Activated CD8-positive, alpha-beta memory T cell treated with anti-CD3 and anti-CD28 coated beads, Interleukin-2, amount 10 ng/mL, durations not matched to agents 7 days and 5 days (primary cell): ENCODE data around the gene PARD6A. TPM values are rescaled to one million over a fixed set of nuclear protein-coding genes. Genes with fewer than 3 reads are reported as not detected.

Source experiments
- ATAC-seq: fragments of 150-1000 bp; cut with Tn5 transposase; one replicate; pipeline ENCODE4 v1.10.0; 2021; ENCODE audit warnings: moderate library complexity
- CTCF ChIA-PET: fragments of 350-600 bp; sonication (Branson Sonifier 250); formaldehyde crosslinking; loops from one replicate; lab custom pipeline; 2021; ENCODE audit warnings: antibody characterized with exemption; lab: Charles Lee
- DNase-seq: peaks from one replicate; pipeline ENCODE4 v3.0.0-alpha.2; 2020
- H3K27ac Mint-ChIP-seq: one replicate; pipeline ENCODE4 v1.8.0; 2021; ENCODE audit warnings: mild to moderate bottlenecking, mixed read lengths
- H3K27me3 Mint-ChIP-seq: one replicate; pipeline ENCODE4 v1.8.0; 2021; ENCODE audit warnings: mixed read lengths
- H3K36me3 Mint-ChIP-seq: one replicate; pipeline ENCODE4 v1.8.0; 2021; ENCODE audit warnings: mild to moderate bottlenecking, mixed read lengths
- H3K4me1 Mint-ChIP-seq: one replicate; pipeline ENCODE4 v1.8.0; 2021; ENCODE audit warnings: mixed read lengths
- H3K4me3 Mint-ChIP-seq: one replicate; pipeline ENCODE4 v1.8.0; 2021; ENCODE audit warnings: mild to moderate bottlenecking, moderate library complexity, mixed read lengths
- H3K9me3 Mint-ChIP-seq: one replicate; pipeline ENCODE4 v1.8.0; 2022; ENCODE audit warnings: low read depth, mixed read lengths
- total RNA-seq, 2 experiments: library from RNA; stranded (reverse); gene quantifications; one replicate each; pipeline ENCODE4 v1.2.3, GENCODE V29; 2021

The PARD6A gene
- total RNA-seq, 2 experiments from 2014 or later, result 15.2 to 15.5 TPM

DNA sequence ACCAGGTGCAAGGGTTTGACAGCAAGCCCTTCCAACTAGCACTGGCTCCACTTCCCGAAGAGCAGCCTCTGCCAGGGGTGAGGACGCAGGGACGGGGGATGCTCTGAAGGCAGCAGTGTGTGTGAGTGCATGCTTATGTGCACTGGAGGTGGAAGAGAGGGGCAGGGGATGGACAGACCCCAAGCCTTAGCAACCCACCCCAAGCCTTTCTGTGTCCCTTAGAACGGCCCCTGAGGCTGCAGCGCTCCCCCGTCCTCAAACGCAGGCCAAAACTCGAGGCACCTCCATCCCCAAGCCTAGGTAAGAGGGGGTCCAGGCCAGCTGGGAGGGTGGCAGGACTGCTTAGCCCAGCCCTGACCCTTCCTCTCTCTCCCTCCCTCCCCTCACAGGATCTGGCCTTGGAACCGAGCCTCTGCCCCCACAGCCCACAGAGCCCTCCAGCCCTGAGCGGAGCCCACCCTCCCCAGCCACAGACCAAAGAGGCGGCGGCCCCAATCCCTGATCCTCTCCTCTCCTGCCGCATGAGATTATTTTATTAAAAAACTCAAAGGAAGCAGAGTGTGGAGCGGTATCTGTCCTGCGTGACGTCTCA, 3.6 kb upstream of the PARD6A start:
- CTCF ChIA-PET, result interaction anchor here (0.7 to 17.7 kb wide), 6 partner anchors 10 to 136 kb away, joined by 3 to 199 read pairs (median 11); partner anchors contain the start of gene CARMIL2
- H3K9me3 Mint-ChIP-seq, result no peaks in the 10 kb centered on the region
- no peak overlapping the region for H3K4me3 Mint-ChIP-seq
- peaks cover 17% of the 10 kb centered on the region for H3K36me3 Mint-ChIP-seq
- H3K4me1 Mint-ChIP-seq, result peaks cover 19% of the 10 kb centered on the region
- H3K27ac Mint-ChIP-seq, result no peak overlapping the region
- no peak for DNase-seq
- no peaks in the 10 kb centered on the region for H3K27me3 Mint-ChIP-seq
- no peak for ATAC-seq

DNA sequence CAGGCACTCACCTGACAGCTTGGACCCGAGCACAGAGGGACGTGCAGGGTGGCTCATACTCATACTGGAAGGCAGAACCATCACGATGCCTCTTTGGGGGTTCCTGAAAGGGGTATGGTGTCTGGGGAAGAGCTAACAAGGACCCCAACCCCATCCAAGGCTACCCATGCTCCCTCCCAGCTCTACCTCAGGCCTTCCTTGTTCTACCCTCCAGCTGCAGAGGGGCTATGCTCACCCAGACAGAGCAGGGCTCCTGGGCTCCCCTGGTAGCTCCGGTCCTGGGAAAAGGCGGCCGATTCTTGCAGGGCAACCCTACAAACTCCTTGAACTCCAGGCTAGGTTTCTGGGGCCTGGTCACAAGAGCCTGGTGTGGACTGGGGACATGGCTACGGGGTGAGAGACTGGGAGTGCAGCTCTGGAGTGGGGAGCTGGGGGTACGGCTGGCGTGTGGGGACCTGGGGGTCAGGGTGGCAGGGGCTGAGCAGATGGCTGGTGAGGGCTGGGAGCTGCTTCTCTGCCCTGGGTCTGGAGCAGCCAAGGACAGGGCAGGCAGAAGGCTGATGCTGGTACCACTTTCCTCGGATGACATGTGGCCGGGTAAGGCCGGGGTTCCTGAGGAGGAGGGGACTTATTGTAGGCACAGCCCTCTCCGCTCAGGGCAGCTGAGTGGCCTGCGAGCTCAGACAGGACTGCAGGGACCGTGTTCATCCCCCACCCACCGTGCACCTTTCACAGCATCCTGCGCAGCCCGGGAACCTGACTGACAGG, 2.8 kb upstream of the PARD6A start:
- DNase-seq, result no peak
- no peaks in the 10 kb centered on the region for H3K9me3 Mint-ChIP-seq
- no peak overlapping the region for H3K4me3 Mint-ChIP-seq
- peaks cover 14% of the 10 kb centered on the region for H3K36me3 Mint-ChIP-seq
- H3K27ac Mint-ChIP-seq, result peak overlapping the region; percentile 5
- CTCF ChIA-PET, result interaction anchor here (1.0 to 17.7 kb wide), 6 partner anchors 10 to 176 kb away, joined by 3 to 199 read pairs (median 13); partner anchors contain the start of genes ATP6V0D1 and CARMIL2
- peaks cover 19% of the 10 kb centered on the region for H3K4me1 Mint-ChIP-seq
- no peaks in the 10 kb centered on the region for H3K27me3 Mint-ChIP-seq
- no peak for ATAC-seq

DNA sequence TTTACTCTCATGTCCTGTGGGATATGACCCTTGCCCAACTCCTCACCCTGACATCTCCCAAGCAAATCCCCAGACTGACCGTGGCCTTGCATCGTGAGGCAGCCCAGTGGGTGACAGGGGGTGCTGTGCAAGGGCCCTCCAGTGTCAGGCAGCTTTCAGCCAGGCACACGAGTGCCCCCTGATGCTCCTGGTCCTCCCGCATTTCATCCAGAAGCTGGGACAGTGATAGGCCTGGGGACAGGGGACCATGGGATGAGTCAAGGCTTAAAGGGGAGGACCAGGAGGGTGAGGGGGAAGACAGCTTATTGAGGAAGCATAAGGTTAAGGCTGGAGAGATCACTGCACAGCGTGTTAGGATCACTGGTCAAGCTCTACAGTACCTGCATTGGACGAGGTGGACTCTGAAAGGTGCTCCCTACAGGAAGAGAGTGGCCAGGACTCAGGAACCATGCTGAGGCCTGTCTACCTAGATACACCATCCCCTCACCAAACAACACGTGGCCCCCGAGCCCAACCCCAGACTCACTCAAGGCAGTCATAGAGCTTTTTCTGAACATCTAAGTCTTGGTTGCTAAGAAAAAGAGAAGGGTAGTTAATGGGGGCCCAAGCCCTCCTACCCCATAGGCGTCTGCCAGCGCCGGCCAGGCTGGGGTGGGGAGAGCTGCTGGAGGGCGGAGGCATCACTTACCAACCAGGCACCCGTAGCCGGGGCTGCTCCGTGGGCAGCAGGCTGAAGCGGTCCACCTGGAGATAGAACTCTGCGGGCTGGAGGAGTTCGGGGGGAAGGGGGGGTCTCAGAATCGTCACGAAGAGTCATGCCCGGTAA, 1.7 kb upstream of the PARD6A start:
- Mint-ChIP-seq H3K27me3 (no peaks in the 10 kb centered on the region), H3K4me1 (peaks cover 19% of the 10 kb centered on the region), H3K9me3 (no peaks in the 10 kb centered on the region), H3K4me3 (peak overlapping the region; percentile 94), H3K36me3 (peaks cover 12% of the 10 kb centered on the region), H3K27ac (peak overlapping the region; percentile 76)
- ATAC-seq, result no peak
- CTCF ChIA-PET, result interaction anchor here (0.6 to 17.7 kb wide), 11 partner anchors 9 to 178 kb away, joined by 3 to 199 read pairs (median 5); partner anchors contain the start of genes ATP6V0D1 and CARMIL2
- DNase-seq, result peak; percentile 41

DNA sequence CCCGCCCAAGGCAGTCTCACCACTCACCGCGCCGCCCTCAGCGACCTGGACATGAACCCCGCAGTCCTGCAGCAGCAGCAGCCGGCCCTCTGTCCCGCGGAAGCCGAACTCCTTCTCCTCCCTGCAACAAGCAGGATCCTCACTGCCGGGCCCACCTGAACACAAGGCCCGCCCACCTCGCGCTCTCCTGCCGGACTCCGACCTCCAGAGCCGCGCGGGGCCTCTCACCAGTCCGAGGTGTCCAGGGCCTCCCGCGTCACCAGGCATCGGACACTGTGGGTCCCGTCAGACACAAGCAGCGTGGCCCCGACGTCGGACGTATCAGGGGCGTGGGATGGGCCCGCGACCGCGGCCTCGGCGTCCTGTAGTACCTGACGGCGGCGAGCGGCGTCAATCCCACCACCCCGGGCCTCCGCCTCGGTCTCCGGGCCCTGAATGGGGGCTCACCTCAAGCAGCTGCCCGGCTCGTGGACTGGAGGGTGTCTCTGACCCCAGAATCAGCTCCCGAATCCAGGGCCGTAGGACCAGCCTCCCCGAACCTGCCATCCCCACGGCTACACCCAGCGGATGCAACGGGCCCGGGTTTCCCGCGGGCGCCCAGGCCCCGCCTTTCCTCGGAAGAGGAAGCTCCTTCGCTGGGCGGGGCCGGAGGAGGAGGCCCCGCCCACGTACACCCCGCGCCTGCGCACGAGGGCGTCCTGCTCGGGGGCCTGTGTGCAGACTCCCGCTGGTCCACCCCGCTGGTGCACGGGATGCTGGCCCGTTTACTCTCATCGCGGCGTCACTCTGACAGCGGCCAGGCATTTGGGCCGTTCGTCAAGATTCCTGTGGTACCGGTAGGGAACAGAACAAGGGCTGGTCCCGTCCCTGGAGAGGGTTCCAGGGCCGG, 841 bp upstream of the PARD6A start, which contains the start of gene ACD:
ACD (minus strand) TSS at position 586 of the 889 bp plus-strand sequence; CDS start at position 546, 40 bp downstream.
- Mint-ChIP-seq H3K27ac (peak within 1 kb of the TSS; percentile 97), H3K4me3 (peak within 1 kb of the TSS; percentile 94), H3K4me1 (peaks cover 19% of the 10 kb centered on the region), H3K36me3 (peaks cover 8% of the 10 kb centered on the region), H3K9me3 (no peaks in the 10 kb centered on the region), H3K27me3 (no peaks in the 10 kb centered on the region)
- DNase-seq (peak; percentile 94), ATAC-seq (peak; percentile 74)
- CTCF ChIA-PET, result interaction anchor here (0.9 to 17.7 kb wide), 16 partner anchors 10 to 178 kb away, joined by 3 to 199 read pairs (median 4); partner anchors contain the start of genes ATP6V0D1 and CARMIL2

DNA sequence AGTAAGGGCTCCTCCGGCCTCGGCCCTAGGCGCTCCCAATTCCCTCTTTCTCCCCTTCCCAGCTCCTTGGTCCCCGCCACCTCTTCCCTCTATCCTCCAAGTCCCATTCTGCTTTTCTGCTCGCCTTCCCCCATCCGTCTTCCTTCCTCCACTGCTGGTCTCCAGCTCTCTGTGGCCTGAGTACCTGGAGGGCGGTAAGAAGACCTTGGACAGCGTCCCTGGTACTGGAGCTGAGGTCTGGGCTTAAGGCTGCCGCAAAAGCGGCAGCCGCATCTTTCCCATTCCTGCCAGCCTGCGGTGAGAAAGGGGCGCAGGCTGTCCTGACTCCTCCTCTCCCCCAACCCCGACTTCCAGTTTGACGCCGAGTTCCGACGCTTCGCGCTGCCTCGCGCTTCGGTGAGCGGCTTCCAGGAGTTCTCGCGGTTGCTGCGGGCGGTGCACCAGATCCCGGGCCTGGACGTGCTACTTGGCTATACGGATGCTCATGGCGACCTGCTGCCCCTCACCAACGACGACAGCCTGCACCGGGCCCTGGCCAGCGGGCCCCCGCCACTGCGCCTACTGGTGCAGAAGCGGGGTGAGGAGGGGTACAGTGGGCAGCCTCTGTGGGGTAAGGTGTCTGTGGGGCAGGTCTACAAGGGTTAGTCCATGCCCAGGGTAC, 471 bp downstream of the PARD6A start:
- H3K4me1 Mint-ChIP-seq, result peaks cover 24% of the 10 kb centered on the region
- CTCF ChIA-PET, result interaction anchor here (1.3 to 17.7 kb wide), 6 partner anchors 16 to 180 kb away, joined by 3 to 199 read pairs (median 13); partner anchors contain the start of genes ATP6V0D1 and CARMIL2
- no peak for DNase-seq

DNA sequence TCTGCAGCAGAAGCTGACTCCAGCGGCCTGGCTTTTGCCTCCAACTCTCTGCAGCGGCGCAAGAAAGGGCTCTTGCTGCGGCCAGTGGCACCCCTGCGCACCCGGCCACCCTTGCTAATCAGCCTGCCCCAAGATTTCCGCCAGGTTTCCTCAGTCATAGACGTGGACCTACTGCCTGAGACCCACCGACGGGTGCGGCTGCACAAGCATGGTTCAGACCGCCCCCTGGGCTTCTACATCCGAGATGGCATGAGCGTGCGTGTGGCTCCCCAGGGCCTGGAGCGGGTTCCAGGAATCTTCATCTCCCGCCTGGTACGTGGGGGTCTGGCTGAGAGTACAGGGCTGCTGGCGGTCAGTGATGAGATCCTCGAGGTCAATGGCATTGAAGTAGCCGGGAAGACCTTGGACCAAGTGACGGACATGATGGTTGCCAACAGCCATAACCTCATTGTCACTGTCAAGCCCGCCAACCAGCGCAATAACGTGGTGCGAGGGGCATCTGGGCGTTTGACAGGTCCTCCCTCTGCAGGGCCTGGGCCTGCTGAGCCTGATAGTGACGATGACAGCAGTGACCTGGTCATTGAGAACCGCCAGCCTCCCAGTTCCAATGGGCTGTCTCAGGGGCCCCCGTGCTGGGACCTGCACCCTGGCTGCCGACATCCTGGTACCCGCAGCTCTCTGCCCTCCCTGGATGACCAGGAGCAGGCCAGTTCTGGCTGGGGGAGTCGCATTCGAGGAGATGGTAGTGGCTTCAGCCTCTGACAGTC, 1.3 kb downstream of the PARD6A start:
- Mint-ChIP-seq H3K4me1 (peaks cover 25% of the 10 kb centered on the region), H3K9me3 (no peaks in the 10 kb centered on the region), H3K27ac (no peak overlapping the region), H3K27me3 (no peaks in the 10 kb centered on the region), H3K36me3 (no peaks in the 10 kb centered on the region), H3K4me3 (peak overlapping the region; percentile 94)
- CTCF ChIA-PET, result interaction anchor here (1.1 to 17.7 kb wide), 6 partner anchors 11 to 141 kb away, joined by 4 to 199 read pairs (median 8); partner anchors contain the start of gene CARMIL2
- DNase-seq (no peak), ATAC-seq (no peak)

More for the DNA sequence above, 471 bp downstream of the PARD6A start:
- ATAC-seq, result peak; percentile 2
- H3K27ac Mint-ChIP-seq, result peak overlapping the region; percentile 82
- H3K9me3 Mint-ChIP-seq, result no peaks in the 10 kb centered on the region
- H3K4me3 Mint-ChIP-seq, result peak overlapping the region; percentile 94
- H3K27me3 Mint-ChIP-seq, result no peaks in the 10 kb centered on the region
- H3K36me3 Mint-ChIP-seq, result peaks cover under 1% of the 10 kb centered on the region

DNA sequence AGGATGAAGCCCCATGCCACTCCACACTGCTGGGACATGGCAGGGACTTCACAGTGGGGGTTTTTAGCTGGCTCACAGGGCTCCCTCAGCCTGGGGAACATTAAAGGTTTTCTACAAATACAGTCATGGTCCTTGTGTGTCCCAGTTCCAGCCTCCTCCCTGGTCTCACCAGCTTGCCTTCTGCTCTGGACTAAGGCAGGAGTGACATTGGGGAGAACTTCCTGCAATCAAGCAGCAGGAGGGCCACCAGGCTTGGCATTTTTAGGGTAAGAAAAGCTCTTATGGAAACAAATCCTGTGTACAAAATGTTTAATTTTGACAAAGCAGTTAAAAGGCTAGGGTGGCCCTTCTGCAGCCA, 1.9 kb downstream of the PARD6A start:
- CTCF ChIA-PET, result interaction anchor here (0.6 to 17.7 kb wide), 10 partner anchors 10 to 274 kb away, joined by 3 to 199 read pairs (median 5); partner anchors contain the start of genes CARMIL2 and PSMB10
- H3K4me3 Mint-ChIP-seq, result no peak overlapping the region

DNA sequence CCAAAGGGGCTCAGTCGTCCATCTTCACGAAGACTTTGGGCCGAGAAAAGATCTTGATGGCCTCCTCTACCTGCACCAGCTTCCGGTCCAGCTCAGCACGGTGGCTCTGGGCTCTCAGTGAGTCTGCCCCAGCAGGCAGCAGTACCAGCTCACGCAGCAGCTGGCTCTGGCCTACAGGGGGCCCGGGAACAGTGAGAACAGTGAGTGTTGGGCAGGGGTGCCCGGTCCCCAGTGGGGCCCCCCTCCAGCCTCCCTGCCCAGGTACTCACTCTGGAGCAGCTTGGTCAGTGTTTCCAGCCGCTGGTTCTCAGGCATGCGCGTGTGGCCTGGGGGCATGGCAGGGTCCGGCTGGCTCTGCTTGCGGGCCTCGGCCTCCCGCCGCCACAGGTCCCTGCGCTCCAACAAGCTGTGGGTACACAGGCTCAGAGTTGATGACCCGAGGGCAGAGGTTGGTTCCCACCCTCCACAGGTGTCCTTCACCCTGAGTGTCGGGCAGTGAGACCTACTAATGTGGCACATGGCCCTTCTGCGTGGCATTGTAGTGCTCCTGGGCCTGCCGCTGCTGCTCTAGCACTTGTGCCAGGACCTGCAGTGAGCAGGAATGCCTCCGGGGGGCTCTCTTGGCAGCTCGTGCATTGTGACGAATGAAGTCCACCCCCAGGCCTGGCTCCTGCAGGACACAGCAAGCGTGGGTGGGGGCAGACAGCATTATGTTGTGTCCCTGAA, 2.6 kb downstream of the PARD6A start:
- Mint-ChIP-seq H3K4me1 (peaks cover 31% of the 10 kb centered on the region), H3K27ac (no peak overlapping the region)
- no peak for DNase-seq

More for the DNA sequence above, 1.9 kb downstream of the PARD6A start:
- H3K9me3 Mint-ChIP-seq, result no peaks in the 10 kb centered on the region
- no peak for DNase-seq
- peaks cover 29% of the 10 kb centered on the region for H3K4me1 Mint-ChIP-seq
- no peak for ATAC-seq
- no peak overlapping the region for H3K27ac Mint-ChIP-seq
- H3K27me3 Mint-ChIP-seq, result no peaks in the 10 kb centered on the region
- H3K36me3 Mint-ChIP-seq, result no peaks in the 10 kb centered on the region

DNA sequence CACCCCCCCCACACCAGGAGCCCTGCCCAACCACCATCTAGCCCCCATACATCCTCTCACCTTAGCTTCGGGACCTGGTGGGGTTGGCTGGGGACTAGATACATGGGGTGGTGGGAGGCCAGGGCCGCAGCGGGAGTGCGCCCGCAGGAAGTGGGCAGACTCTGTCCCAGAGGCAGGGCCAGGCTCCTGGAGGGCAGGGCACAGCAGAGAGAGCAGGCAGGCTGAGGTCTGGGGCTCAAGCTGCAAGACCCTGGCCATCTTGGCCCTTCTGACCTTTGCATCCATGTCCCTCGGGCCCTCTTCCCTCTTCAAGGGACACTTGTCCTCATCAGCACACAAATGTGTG, 3.1 kb downstream of the PARD6A start:
- no peak overlapping the region for H3K27ac Mint-ChIP-seq
- ATAC-seq, result no peak
- H3K36me3 Mint-ChIP-seq, result no peaks in the 10 kb centered on the region
- peaks cover 27% of the 10 kb centered on the region for H3K4me1 Mint-ChIP-seq
- CTCF ChIA-PET, result interaction anchor here (0.8 to 17.7 kb wide), 10 partner anchors 9 to 272 kb away, joined by 3 to 199 read pairs (median 4); partner anchors contain the start of genes CARMIL2, PSMB10, RANBP10 and TSNAXIP1
- no peaks in the 10 kb centered on the region for H3K9me3 Mint-ChIP-seq
- no peaks in the 10 kb centered on the region for H3K27me3 Mint-ChIP-seq
- H3K4me3 Mint-ChIP-seq, result no peak overlapping the region
- DNase-seq, result no peak

More for the DNA sequence above, 2.6 kb downstream of the PARD6A start:
- Mint-ChIP-seq H3K36me3 (no peaks in the 10 kb centered on the region), H3K4me3 (no peak overlapping the region), H3K27me3 (no peaks in the 10 kb centered on the region), H3K9me3 (no peaks in the 10 kb centered on the region)
- ATAC-seq, result no peak
- CTCF ChIA-PET, result interaction anchor here (0.6 to 17.7 kb wide), 14 partner anchors 9 to 273 kb away, joined by 3 to 199 read pairs (median 4); partner anchors contain the start of genes CARMIL2, PSMB10, RANBP10 and TSNAXIP1

DNA sequence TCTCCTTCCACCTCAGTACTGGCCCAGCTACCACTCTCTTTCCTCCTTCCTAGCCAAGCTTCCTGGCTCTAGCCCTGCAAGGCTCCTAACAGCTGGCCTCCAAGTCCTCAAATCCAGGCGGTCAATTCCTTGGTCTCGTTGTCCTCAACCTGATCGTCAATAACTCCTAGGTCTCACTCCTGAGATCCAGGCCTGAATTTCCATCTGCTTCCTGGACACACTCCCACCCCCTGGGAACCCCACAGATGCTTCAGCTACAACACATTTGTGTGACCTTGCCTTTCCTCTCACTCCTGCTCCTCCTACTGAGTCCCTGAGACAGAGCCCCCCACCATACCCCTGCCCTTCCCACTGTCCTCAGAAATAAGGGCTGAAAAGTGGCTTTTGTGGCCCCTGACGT, 3.5 kb downstream of the PARD6A start:
- Mint-ChIP-seq H3K27me3 (no peaks in the 10 kb centered on the region), H3K36me3 (no peaks in the 10 kb centered on the region), H3K9me3 (no peaks in the 10 kb centered on the region), H3K4me3 (no peak overlapping the region), H3K4me1 (peaks cover 23% of the 10 kb centered on the region), H3K27ac (no peak overlapping the region)
- CTCF ChIA-PET, result interaction anchor here (0.8 to 17.7 kb wide), 11 partner anchors 8 to 272 kb away, joined by 3 to 199 read pairs (median 5); partner anchors contain the start of genes CARMIL2, PSMB10, RANBP10 and TSNAXIP1
- DNase-seq, result no peak
- ATAC-seq, result no peak
